ENCODE data around the gene RAD51B.
"Not testable (repeated sequence)": the region's sequence is repeated elsewhere in the genome, so short reads cannot be mapped to it uniquely, and the experiment has no call there.

RAD51B gene

GRCh38 chr14:68279777-68280233 is 460.2 kb downstream of the RAD51B start:
- no peak for DNase-seq (ENCODE audit: low read depth)
- Histone ChIP-seq H3K9me3 (ENCODE audit: control insufficient read depth, low read length) (no peaks in the 10 kb centered on the region), H3K36me3 (ENCODE audit: control insufficient read depth, insufficient read depth, low read length, severe bottlenecking) (no peaks in the 10 kb centered on the region), H3K4me1 (ENCODE audit: control insufficient read depth, insufficient read depth, low read length) (peaks cover 37% of the 10 kb centered on the region), H3K27me3 (replicated peaks; ENCODE audit: control insufficient read depth, insufficient read depth, low read length) (no peaks in the 10 kb centered on the region), H3K9ac (ENCODE audit: low read length) (no peak overlapping the region), H3K4me3 (ENCODE audit: low read length) (no peak overlapping the region)

GRCh38 chr14:68281497-68281896 is 461.9 kb downstream of the RAD51B start:
- Histone ChIP-seq H3K27me3 (replicated peaks; ENCODE audit: control insufficient read depth, insufficient read depth, low read length) (no peaks in the 10 kb centered on the region), H3K4me1 (ENCODE audit: control insufficient read depth, insufficient read depth, low read length) (peaks cover 48% of the 10 kb centered on the region), H3K4me3 (ENCODE audit: low read length) (no peak overlapping the region), H3K9ac (ENCODE audit: low read length) (no peak overlapping the region), H3K36me3 (ENCODE audit: control insufficient read depth, insufficient read depth, low read length, severe bottlenecking) (no peaks in the 10 kb centered on the region), H3K9me3 (ENCODE audit: control insufficient read depth, low read length) (no peaks in the 10 kb centered on the region)
- DNase-seq (ENCODE audit: low read depth): no peak

DNA sequence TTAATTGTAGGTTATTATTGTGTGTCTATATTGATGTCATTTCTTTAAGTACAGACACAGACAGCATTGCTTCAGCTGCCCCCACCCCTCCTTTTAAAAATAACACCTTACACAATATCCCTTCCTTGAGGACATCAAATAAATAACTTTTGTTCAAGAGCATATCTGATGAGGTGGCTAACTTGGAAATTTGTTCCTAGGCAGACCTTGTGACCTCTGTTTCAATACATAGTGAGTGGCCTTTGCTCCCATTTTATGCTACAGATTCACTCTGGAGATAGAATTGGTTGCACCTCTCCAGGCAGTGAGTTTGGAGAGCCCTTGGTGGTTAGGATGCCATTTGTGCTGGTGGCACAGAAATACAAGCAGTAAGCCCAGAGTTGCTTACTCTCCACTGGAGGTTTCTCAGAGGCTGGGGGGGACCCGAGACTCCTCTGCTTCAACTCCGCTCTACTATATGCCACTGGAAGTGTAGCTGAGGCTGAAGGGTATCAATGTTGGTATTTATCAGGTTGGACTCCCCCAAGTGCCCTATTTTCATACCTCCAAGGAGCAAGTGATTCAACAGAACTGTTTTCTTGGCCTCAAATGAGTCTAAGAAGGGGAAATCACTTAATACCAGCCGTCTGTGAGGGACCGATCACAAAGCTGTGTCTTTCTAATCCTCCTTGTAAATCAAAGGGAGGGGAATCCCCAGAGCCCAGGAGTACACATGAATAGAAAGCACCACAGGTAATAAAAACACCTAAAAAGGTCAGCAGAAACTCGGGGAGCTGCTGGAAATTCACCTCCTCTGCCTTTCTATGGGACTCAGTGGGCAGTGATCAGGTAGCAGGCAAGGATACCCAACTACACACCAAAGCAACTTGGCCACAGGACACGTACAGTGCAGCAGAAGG is 463.1 kb downstream of the RAD51B start:
- H3K4me3 ChIP-seq (ENCODE audit: low read length): no peak overlapping the region
- H3K4me1 ChIP-seq (ENCODE audit: control insufficient read depth, insufficient read depth, low read length): peaks cover 48% of the 10 kb centered on the region
- no peak for DNase-seq (ENCODE audit: low read depth)
- H3K9me3 ChIP-seq (ENCODE audit: control insufficient read depth, low read length): no peaks in the 10 kb centered on the region
- peak overlapping the region; percentile 25 for H3K9ac ChIP-seq (ENCODE audit: low read length)
- no peaks in the 10 kb centered on the region for H3K36me3 ChIP-seq (ENCODE audit: control insufficient read depth, insufficient read depth, low read length, severe bottlenecking)
- H3K27me3 ChIP-seq (replicated peaks; ENCODE audit: control insufficient read depth, insufficient read depth, low read length): no peaks in the 10 kb centered on the region

DNA sequence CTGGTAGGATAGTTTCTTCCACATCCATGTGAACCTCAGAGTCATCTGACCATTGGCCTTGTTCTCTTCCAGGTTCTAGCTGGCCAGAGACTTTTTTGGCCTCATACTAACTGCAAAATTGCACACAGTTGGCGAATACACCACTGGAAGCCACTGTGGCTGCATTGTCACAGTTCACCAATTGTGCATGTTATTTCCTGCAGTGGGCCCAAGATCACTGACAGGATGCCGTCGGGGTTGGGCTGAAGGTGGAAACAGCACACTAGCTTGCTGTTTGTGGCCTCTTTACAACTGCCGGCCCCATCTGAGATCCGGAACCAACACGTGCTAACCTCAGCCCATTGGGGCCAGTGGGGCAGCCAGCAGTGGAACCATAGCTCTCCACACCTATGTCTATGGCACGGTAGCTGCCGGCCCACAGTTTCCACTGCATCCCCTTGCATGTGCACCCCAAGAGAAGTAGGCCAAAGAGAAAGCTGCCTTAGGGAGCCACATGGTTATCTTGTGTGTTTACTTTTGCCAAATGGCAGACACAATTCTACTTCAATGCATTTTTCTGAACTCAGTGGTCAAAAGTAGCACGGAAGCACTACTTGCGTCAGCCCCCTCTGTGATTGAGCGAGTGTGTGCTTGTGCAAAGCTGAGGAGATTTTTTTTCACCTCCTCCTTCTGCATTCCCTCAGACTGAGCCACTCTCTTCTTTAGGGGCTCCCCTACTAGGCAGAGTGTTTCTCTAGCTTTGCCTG is 464.0 kb downstream of the RAD51B start:
- no peaks in the 10 kb centered on the region for H3K36me3 ChIP-seq (ENCODE audit: control insufficient read depth, insufficient read depth, low read length, severe bottlenecking)
- H3K9ac ChIP-seq (ENCODE audit: low read length): peak overlapping the region; percentile 25
- peaks cover 45% of the 10 kb centered on the region for H3K4me1 ChIP-seq (ENCODE audit: control insufficient read depth, insufficient read depth, low read length)
- no peaks in the 10 kb centered on the region for H3K9me3 ChIP-seq (ENCODE audit: control insufficient read depth, low read length)
- peak overlapping the region; percentile 17 for H3K4me3 ChIP-seq (ENCODE audit: low read length)
- H3K27me3 ChIP-seq (replicated peaks; ENCODE audit: control insufficient read depth, insufficient read depth, low read length): no peaks in the 10 kb centered on the region
- DNase-seq (ENCODE audit: low read depth): no peak

DNA sequence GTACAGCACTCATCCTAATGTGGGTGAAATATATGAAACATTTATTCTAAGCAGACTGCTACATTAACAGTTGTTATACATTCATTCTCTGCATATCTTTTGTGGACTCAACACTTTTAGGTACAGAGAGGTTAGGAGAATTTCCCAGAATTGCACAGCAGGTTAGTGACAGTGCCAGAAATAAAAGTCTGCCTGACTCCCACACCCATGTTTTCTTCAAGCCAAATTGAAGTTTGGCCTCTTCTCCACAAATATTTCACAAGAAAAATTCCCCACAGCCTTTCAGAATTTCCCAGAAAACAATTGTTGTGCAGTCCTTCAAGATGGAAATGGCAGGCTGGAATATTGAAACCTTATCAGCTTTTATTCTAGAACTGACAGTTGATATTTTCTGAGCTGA is 464.8 kb downstream of the RAD51B start:
- H3K9me3 ChIP-seq (ENCODE audit: control insufficient read depth, low read length): no peaks in the 10 kb centered on the region
- peak; percentile 51 for DNase-seq (ENCODE audit: low read depth)

GRCh38 chr14:68284834-68285233 is 465.3 kb downstream of the RAD51B start:
- Histone ChIP-seq H3K9ac (ENCODE audit: low read length) (peak overlapping the region; percentile 70), H3K36me3 (ENCODE audit: control insufficient read depth, insufficient read depth, low read length, severe bottlenecking) (no peaks in the 10 kb centered on the region), H3K9me3 (ENCODE audit: control insufficient read depth, low read length) (no peaks in the 10 kb centered on the region), H3K4me3 (ENCODE audit: low read length) (peak overlapping the region; percentile 39), H3K27me3 (replicated peaks; ENCODE audit: control insufficient read depth, insufficient read depth, low read length) (no peaks in the 10 kb centered on the region), H3K4me1 (ENCODE audit: control insufficient read depth, insufficient read depth, low read length) (peaks cover 37% of the 10 kb centered on the region)
- no peak for DNase-seq (ENCODE audit: low read depth)

More for the DNA sequence above, 464.8 kb downstream of the RAD51B start:
- H3K4me1 ChIP-seq (ENCODE audit: control insufficient read depth, insufficient read depth, low read length): peaks cover 37% of the 10 kb centered on the region
- no peaks in the 10 kb centered on the region for H3K36me3 ChIP-seq (ENCODE audit: control insufficient read depth, insufficient read depth, low read length, severe bottlenecking)
- peak overlapping the region; percentile 70 for H3K9ac ChIP-seq (ENCODE audit: low read length)
- H3K27me3 ChIP-seq (replicated peaks; ENCODE audit: control insufficient read depth, insufficient read depth, low read length): no peaks in the 10 kb centered on the region
- H3K4me3 ChIP-seq (ENCODE audit: low read length): peak overlapping the region; percentile 39

DNA sequence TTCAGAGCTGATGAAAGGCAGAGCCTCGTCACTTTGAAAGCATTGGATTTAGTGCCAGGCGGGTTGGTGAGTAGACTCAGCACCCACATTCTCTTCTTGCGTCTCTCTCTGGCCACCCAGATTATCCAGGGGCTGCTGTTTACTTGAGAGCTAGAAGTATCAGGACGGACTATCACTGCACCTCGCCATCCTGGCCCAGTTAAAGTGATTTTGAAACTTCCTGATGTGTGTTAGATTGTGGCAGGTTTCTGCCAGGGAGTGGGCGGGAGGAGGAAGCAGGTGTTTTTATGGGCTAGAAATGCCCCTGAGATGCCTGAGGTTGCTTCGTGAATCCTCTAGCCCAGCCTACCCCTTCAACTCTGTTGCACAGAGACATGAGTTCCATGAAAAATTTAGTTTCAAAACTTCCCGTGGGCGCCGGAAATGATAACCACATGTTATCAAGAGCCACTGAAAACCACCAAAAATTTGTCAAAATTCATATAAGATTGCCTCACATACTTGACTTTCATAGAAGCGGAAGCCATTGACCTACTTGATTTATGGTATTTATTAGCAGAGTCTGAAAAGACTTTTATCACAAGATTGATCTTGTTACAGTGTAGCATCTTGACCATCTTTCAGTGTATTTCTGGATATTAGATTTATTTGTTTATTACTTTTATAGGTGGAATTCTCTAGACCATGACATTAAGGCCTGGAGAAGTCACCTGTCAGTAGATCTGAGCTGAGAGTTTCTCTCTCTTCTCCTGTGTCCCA is 466.0 kb downstream of the RAD51B start:
- H3K9me3 ChIP-seq (ENCODE audit: control insufficient read depth, low read length): no peaks in the 10 kb centered on the region
- no peaks in the 10 kb centered on the region for H3K27me3 ChIP-seq (replicated peaks; ENCODE audit: control insufficient read depth, insufficient read depth, low read length)
- peak overlapping the region; percentile 39 for H3K4me3 ChIP-seq (ENCODE audit: low read length)
- H3K36me3 ChIP-seq (ENCODE audit: control insufficient read depth, insufficient read depth, low read length, severe bottlenecking): no peaks in the 10 kb centered on the region
- peaks cover 37% of the 10 kb centered on the region for H3K4me1 ChIP-seq (ENCODE audit: control insufficient read depth, insufficient read depth, low read length)
- no peak for DNase-seq (ENCODE audit: low read depth)
- peak overlapping the region; percentile 70 for H3K9ac ChIP-seq (ENCODE audit: low read length)

GRCh38 chr14:68286667-68287066 is 467.1 kb downstream of the RAD51B start:
- no peak overlapping the region for H3K9ac ChIP-seq (ENCODE audit: low read length)
- no peaks in the 10 kb centered on the region for H3K9me3 ChIP-seq (ENCODE audit: control insufficient read depth, low read length)
- H3K4me1 ChIP-seq (ENCODE audit: control insufficient read depth, insufficient read depth, low read length): peaks cover 37% of the 10 kb centered on the region
- no peaks in the 10 kb centered on the region for H3K27me3 ChIP-seq (replicated peaks; ENCODE audit: control insufficient read depth, insufficient read depth, low read length)
- H3K36me3 ChIP-seq (ENCODE audit: control insufficient read depth, insufficient read depth, low read length, severe bottlenecking): no peaks in the 10 kb centered on the region
- DNase-seq (ENCODE audit: low read depth): no peak
- H3K4me3 ChIP-seq (ENCODE audit: low read length): no peak overlapping the region

- not testable (repeated sequence) for H3K9ac ChIP-seq (ENCODE audit: low read length); H3K9me3 ChIP-seq (ENCODE audit: control insufficient read depth, low read length); H3K4me3 ChIP-seq (ENCODE audit: low read length); H3K36me3 ChIP-seq (ENCODE audit: control insufficient read depth, insufficient read depth, low read length, severe bottlenecking); H3K27me3 ChIP-seq (replicated peaks; ENCODE audit: control insufficient read depth, insufficient read depth, low read length); DNase-seq (ENCODE audit: low read depth)
- H3K4me1 ChIP-seq (ENCODE audit: control insufficient read depth, insufficient read depth, low read length): peaks cover 20% of the 10 kb centered on the region
Measured at GRCh38 chr14:68289452-68289851, 469.9 kb downstream of the RAD51B start.

DNA sequence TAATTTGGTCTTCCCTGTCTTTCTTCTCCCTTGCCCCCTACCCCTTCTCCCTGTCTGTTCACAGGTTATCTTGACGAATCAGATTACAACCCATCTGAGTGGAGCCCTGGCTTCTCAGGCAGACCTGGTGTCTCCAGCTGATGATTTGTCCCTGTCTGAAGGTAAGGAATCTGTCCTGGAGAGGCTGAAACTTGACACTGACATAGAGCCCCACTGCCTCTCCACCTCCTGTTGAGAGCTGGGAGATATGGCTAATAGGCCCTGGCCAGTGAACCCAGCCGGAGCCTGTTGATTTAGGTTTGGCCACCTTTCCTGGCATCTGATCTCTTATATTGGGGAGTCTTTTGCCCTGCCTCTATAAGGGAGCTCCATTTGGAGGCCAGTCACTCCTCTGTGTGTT is 472.2 kb downstream of the RAD51B start:
- Histone ChIP-seq H3K4me3 (ENCODE audit: low read length) (no peak overlapping the region), H3K9me3 (ENCODE audit: control insufficient read depth, low read length) (no peaks in the 10 kb centered on the region), H3K36me3 (ENCODE audit: control insufficient read depth, insufficient read depth, low read length, severe bottlenecking) (no peaks in the 10 kb centered on the region), H3K9ac (ENCODE audit: low read length) (no peak overlapping the region), H3K27me3 (replicated peaks; ENCODE audit: control insufficient read depth, insufficient read depth, low read length) (no peaks in the 10 kb centered on the region), H3K4me1 (ENCODE audit: control insufficient read depth, insufficient read depth, low read length) (peaks cover 5% of the 10 kb centered on the region)
- no peak for DNase-seq (ENCODE audit: low read depth)
